Anterior cingulate cortex (tissue), 58 donors: ENCODE measurements around the gene PSMD7.
A peak's percentile ranks its signal among the peaks of the same experiment; 100 is the strongest.
"Not testable (repeated sequence)": the region's sequence is repeated elsewhere in the genome, so short reads cannot be mapped to it uniquely, and the experiment has no call there.

Source experiments
- DNase-seq, 58 donors: peaks; one replicate each; lab custom pipeline; 2025; lab: John Stamatoyannopoulos, UW

Gene PSMD7

DNA sequence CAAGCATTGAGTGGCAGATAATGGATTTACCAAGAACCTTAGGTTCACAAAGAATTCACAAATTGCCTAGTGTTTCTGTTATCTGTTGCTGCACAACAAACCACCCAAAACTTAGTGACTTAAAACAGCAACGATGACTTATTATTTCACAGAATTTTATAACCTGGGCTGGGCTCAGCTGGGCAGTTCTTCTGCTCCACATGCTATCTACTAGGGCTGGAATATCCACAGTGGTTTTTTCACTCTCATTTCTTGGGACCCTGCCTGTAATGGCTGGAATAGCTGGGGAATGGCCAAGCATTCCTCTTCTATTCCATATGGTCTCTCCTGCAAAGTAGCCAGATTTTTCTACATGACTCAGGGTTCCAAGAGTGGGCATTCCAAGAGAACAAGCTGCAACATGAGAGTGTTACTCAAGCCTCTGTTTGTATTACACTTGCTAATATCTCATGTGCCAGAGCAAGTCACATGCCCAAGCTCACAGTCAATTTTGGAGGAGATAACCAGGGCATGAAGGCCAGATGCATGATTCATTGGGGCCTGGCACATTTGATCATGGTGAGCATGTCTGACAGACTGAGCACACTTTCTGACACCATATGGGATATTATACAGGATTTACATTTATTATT lies 4.9 kb upstream of the PSMD7 start:
- no peak for DNase-seq

- no peak for DNase-seq
Measured at GRCh38 chr16:74296104-74296431, 546 bp upstream of the PSMD7 start.

DNA sequence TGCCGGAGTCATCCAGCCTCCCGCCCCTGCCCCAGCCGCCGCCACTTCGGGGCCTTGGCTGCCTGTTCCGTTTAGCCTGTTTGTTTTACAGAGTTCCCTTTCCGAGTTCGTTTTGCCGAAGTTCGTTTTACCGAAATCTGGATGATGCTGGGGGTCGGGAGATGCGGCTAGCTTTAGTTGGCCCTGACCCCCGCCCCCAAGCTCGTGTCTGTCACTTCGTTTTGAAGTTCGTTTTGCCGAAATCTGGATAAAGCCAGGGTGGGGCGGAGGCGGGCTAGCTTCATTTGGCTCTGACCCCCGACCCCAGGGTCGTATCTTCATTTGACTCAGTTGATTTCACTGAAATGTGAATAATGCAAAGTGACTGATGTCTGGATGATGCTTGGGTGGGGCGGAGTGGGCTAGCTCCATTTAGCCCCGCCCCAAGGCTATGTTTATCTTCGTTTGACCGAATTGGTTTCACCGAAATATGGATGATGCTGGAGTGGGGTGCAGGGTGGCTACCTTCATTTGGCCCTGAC lies 591 bp downstream of the PSMD7 start:
- peak in 17 of 58 donors; percentile 6 to 47 (median 24) for DNase-seq

DNA sequence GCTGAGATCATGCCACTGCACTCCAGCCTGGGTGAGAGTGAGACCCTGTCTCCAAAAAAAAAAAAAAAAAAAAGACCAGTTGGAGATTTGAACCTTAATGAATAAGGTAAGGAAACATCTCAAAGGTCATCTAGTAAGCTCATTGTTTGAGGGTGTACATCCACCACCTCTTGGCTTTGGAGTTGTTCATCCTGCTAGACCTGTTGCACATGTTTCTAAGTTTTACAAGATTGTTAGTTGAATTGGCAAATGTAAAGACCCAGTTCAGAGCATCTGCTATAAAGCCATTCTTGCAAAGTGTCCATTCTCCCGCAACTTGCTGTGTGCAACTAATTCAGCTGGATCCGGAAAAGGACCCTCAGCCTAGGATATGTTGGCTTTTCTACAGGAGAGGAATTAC lies 1.5 kb downstream of the PSMD7 start:
- DNase-seq, result no peak

- no peak for DNase-seq
Measured at GRCh38 chr16:74302341-74302740, 5.7 kb downstream of the PSMD7 start.

DNA sequence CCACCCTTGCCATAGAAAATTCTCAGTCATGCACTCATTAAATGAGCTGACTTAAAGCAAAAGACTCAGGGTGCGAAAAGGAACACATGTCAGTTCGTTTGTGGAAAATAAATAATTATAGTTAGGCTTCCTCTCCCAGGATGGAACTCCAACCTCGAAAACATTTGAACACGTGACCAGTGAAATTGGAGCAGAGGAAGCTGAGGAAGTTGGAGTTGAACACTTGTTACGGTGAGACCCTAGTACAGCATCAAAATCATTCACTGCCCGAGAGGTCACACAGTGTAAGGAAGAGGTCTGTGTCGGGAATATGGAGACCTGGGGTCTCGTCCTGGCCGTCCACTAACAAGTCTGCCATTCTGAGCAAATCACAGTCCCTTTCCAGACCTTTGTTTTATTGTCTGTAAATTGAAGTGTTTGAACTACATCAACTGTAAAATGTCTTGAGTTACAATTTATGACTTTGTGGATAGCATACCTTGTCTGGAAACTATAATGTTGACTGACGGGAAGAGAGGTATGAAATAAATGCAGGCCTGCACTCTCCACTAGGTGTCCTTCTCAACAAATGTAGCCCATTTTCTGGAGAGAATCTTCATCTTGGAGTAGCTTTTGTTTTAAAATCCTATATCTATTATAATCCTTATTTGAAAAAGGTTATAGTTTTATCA lies 7.7 kb downstream of the PSMD7 start:
- no peak for DNase-seq

DNA sequence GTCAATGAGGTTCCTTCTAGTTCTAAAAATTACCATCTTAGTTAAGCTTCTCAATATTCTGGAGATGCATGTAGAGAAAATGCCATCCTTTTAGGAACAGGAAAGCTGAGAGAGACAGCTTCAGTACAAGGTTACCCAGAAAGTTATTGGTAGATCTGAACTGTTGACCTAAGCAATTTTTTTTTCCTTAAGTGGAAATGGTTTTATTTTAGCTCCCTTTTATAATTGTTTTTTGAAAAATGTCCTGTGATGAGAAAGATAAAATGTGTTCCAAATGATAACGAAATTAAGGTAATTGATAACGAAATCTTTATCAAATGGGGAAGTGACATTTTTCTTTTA lies 8.2 kb downstream of the PSMD7 start:
- no peak for DNase-seq

DNA sequence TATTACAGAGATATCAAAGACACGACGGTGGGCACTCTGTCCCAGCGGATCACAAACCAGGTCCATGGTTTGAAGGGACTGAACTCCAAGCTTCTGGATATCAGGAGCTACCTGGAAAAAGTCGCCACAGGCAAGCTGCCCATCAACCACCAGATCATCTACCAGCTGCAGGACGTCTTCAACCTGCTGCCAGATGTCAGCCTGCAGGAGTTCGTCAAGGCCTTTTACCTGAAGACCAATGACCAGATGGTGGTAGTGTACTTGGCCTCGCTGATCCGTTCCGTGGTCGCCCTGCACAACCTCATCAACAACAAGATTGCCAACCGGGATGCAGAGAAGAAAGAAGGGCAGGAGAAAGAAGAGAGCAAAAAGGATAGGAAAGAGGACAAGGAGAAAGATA lies 8.7 kb downstream of the PSMD7 start:
- no peak for DNase-seq

DNA sequence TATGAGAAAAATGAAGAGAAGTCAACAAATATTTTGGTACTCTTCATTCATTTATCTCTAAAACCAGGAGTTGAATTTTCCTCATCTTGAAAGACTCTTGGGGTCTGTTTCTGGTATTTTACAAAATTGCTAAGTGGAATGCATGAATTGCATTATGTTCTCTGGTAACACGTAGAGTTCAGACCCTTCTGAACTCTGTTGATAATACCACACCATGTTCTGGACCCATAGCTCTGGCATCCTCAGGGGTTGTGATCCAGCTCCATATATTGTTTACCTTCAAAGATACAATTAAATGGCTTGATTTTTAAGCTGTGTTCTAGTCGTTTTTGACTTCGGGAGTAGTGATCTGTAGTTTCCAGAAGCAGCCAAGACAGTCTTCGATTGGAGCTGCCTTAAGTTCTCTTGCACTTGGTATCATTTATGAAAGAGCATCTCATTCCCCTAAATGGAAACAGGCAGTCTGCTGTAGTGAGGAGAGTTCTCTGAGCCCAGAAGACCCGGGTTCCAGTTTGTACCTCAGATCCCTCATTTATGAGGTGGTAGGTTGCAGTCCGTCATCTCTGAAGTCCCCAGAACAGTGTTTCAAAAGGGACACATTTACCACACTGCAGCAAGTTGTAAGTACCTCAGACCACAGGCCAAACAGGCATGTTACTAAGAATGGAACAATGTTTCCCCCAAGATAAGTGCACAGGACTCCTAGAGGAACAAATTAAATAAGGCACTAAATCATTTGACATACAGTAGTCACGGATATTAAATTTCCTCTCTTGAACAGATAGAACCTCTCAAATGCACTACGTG lies 9.6 kb downstream of the PSMD7 start:
- no peak for DNase-seq

DNA sequence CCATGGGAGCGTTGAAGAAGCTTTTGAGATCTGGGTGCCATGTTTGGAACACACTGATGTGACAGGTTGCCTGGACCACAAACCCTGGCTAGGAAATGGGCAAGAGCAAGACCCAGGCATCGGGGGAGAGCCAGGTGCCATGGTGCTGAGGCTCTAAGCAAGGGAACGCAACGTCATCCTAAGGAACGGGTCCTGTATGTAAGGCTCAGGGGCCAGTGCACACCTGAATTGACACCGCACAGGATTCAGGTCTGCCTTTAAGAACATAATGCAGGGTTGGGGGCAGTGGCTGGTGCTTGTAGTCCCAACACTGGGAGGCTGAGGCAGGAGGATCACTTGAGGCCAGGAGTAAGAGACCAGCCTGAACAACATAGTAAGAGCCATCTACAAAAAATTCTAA lies 10.8 kb downstream of the PSMD7 start:
- DNase-seq, result no peak

DNA sequence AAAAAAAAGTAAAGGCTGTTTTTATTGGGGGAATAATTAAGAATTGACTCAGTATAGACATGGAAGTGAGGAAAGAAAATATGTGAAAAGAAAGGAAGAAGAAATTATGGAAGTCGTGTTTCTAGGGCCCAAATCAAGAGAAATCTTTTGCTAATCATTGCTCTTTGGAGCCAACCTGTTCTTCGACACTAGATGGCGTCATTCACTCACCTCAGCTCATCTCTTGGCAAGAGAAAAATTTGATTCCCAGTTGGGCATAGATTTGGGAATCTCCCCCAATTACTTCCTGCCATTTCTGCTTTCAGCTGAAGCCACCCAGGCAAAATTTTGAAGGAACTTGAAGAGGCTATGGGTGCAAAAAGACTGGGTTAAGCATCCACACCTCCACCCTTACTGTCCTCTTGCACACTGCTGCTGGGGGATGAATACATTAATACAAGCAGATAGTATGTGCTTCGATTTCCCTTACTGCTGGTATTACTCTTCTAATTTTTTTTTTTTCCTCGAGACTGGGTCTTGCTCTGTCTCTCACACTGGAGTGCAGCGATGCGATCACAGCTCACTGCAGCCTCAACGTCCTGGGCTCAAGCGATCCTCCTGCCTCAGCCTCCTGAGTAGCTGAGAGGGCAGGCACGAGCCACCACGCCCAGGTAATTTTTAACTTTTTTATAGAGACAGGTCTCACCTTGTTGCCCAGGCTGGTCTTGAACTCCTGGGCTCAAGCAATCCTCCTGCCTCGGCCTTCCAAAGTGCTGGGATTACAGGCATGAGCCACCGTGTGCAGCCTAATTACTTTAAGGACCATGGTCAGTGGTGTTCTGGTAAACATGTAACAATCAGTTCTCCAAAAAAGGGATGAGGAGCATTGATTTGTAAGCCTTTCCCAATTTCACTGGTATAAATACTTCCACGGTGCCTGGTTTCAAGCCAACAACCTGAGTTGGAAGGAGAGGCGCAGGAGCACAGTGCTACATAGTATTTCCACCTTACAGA lies 13.5 kb downstream of the PSMD7 start:
- peak in 13 of 58 donors; percentile 1 to 31 (median 9) for DNase-seq

- DNase-seq, result no peak
Measured at GRCh38 chr16:74315059-74315458, 18.4 kb downstream of the PSMD7 start.

DNA sequence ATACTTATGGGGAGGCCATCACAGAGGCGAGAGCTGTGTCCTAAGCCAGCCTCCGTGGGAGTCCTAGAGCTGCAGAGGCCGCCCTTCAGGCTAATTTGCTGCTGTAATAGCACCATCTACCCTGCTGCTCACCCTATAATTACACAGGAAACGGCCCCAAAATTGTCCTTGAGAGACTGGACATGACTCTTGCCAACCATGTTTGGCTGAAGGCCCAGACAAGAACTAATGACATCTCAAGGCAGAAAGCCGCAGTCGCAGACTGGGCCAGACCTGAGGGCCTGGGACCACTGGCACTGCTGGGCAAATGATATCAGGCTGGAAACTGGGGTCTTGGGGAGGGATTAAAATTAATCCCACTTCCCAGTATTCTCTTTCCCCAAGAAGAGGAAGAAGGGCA lies 24.1 kb downstream of the PSMD7 start:
- DNase-seq, result peak in 10 of 58 donors; percentile 5 to 35 (median 17)

- DNase-seq, result no peak
Measured at GRCh38 chr16:74321356-74321755, 24.7 kb downstream of the PSMD7 start.

GRCh38 chr16:74322301-74322710 lies 25.7 kb downstream of the PSMD7 start:
- DNase-seq, result peak in 1 of 58 donors; percentile 9

GRCh38 chr16:74324777-74325176 lies 28.2 kb downstream of the PSMD7 start:
- DNase-seq, result not testable (repeated sequence)

GRCh38 chr16:74325641-74326040 lies 29.0 kb downstream of the PSMD7 start:
- DNase-seq, result no peak

DNA sequence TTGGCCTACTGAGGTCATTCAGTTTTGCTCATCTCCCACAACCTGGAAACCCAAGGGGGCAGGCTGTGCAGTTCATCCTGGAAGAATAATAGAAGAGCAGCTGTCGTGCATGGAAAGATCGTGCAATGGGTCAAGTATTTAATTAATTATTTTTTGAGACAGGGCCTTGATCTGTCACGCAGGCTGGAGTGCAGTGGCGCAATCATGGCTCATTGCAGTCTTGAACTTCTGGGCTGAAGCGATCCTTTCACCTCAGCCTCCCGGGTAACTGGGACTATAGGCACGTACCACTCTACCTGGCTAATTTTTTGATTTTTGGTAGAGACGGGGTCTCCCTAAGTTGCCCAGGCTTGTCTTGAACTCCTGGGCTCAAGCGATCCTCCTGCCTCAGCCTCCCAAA lies 31.7 kb downstream of the PSMD7 start:
- DNase-seq, result not testable (repeated sequence)

- DNase-seq, result not testable (repeated sequence)
Measured at GRCh38 chr16:74332469-74332868, 35.9 kb downstream of the PSMD7 start.

DNA sequence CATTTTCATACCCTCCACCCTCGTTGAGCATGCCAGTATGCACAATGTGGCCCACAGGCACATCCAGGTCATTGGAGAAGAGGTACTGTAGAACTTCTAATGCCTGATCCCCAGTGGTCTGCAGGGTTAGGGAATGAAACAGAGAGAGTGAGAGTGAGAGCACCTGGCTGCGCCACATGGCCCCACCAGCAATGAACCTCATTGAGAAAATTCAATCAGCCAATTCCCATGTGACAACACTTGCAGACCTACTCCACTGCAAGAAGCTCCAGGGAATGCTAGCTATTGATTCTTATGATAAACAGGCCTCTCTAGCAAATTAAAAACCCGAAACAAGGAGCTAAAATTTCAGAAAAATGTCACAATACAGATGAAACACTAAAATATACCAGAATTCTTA lies 40.9 kb downstream of the PSMD7 start:
- not testable (repeated sequence) for DNase-seq
